Cortex of kidney (tissue), 1 donor: ENCODE data around the gene HPRT1.

ENCODE experiments used
- DNase-seq: peaks from one replicate; lab custom pipeline; 2025; lab: John Stamatoyannopoulos, UW

The HPRT1 gene

DNA sequence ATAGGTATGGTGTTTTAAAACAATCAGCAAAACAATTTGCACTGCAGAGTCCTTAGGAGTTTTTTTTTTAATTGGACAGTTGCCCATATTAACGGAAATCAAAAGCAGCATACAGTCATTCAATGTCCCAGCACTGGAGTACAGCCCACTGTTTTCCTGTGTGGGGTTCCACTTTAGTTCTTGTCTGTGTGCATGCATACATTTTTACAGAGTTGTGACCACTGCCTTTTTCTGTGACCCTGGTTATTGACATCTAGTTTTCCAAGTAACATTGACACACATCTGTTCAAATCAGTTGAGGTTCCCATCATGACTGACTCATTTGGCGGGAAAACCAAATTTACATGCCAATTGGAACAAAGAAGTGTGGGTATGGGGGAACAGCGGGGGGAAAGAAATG, 83.3 kb downstream of the HPRT1 start:
- DNase-seq = no peak

DNA sequence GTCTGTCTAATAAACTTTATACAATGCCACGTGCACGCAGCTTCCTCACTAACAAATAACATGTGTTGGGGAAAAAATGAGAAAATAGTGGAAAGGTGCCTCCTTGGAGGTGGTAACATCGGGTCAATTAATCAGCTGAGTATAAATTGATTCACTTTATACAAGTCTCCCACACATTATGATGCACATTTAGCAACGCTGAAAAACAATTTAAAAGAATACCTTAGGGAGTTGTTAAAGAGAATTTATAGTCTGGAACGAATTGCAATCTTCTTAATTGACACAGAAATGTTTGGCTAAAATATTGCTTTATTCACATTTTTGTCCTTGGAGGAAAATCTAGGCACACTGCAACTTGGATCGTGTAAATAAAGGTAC, 84.2 kb downstream of the HPRT1 start:
- DNase-seq = no peak

DNA sequence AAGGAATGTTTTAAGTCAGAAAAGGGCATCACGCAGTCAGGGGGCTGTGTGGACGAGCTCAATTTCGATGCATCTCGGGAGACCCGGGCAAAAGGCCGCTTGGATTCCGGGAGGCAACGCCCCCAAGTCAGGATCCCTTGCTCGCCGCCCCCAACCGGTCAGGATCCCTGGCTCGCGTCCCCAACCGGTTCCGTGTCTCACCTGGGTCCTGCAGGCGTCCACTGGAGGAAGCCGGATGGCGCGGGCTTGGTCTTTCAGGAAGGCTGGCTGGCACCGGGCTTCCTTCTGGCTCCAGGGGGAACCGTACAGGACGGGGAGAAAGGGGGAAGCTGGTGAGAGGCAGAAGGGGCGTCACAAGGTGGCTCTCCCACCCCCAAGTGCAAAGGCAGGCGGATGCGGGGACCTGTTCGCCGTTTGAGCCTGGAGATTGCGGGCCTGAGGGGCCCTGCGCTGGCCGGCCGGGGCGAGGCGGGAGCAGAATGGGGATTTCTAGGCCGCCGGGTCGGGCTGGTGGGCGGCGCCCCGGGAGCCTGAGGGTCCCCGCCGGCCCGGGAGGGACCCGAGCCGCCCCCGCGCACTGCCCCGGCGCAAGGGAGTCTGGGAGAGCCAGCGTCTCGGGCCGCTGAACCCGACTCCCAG, 84.7 kb downstream of the HPRT1 start:
- no peak for DNase-seq

DNA sequence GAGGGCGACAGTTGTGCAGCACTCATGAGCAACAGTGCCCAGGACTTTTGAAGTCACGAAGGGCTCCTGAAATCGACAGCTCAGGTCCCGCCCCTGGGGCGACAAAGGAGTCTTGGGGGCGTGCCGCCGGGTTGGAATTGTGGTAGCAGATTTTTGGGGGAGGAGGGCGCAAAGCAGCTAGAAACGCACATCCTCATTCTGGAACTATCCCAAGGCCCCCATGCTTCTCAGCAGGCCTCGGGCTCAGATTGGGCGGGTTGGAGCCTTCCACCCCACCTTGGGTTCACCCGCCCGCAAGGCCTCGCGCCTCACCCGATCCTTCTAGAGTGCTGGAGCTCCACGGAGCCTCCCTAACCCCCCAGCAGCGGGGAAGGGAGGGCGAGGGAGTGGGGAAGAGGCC, 85.5 kb downstream of the HPRT1 start:
- DNase-seq = no peak

DNA sequence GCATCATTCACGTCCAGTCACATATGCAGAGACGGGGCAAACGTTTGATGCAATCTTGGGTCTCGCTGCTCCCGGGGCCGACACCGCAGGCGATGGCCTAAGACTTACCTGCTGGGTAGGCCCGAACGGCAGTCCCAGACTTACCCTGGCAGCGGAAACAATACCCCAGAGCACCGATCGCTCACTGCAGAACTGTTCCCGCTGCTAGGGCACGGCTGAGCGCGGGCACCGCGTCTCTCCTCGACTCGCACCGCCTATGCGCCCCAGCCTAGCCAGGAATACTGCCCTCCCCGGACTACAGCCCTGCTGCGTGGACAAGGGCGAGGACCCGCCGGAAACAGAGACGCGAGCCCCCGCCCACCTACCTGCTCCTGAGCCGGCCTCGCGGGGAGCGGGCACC, 86.2 kb downstream of the HPRT1 start:
- DNase-seq = no peak

DNA sequence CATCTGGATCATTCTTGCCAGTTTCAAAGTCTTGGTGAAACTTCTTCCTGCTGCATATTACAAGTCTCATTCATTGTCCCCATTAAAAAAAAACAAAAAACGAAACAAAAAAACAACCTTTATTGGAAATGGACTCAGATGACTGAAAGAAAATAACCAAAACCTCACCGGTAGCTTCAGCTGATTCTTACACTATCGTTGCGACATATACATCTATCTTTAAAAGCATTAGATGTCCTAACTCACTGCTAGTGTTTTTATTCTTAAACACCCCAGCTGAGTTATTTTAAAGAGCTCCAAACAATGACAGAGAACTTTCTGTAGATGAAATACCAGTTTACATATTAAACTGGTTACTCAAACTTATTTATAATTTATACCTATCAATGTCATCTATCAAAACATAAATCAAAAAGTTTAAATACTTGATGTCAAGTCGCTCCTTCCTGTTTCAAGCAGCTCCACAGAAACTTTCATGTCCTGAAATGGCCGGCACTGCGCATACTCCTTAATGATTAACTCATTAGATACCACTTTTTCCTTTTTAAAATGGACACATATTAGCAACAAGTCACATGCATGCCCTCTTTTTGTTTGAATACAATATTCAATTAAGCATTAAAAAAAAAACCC, 87.2 kb downstream of the HPRT1 start:
- DNase-seq = no peak

DNA sequence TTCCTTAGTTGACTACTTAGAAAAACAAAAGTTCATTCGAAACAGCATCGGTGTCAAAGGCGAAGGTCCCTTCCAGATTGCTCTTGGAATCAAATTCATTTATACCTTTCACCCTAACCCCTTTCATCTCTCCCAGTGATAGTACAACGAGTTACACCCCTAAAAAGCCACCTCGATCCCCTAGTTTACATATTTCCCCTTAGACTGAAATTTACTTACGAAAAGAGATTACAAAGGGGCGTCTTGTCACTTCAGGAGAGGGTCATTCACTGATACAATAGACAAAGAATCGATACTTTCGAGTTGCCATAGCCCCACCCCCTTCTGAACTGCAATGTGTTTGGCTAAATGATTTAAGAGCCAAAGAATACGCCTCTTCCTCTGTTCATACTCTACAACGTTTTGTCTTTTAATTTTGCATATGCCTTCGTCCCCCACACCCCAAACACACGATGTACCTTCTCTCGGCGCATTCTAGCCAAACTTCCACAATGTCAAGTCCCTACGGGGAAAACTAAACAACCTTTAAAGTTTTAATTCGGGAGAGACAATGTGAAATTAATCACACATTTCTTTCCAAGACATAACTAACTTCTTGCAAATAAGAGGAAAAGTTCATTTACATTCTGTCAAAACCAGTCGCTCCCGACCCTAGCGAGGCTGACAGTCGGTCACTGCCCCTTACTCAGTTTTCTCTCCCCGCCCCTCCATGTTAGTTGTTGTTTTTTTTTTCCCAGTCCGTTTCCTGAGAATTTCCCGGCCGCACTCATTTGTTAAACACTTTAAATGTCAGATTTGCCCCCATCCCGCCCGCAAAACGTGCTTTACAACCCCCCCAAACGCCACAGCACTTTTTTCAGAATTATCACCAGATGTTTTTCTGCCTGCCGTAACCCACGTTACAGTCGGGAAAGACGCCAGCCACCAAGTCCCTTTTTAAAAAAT, 88.6 kb downstream of the HPRT1 start:
- no peak for DNase-seq
